HPDE6-E6E7 (cell line): ENCODE measurements around the gene YTHDF1.
"Not testable (repeated sequence)": the region's sequence is repeated elsewhere in the genome, so short reads cannot be mapped to it uniquely, and the experiment has no call there.

Experiments used
- DNase-seq: peaks from one replicate; pipeline ENCODE4 v3.0.0; 2011; ENCODE audit warnings: missing footprints; ENCODE audit errors: extremely low spot score

YTHDF1 gene

GRCh38 chr20:63173552-63174191 is 42.3 kb downstream of the YTHDF1 start:
- no peak for DNase-seq

DNA sequence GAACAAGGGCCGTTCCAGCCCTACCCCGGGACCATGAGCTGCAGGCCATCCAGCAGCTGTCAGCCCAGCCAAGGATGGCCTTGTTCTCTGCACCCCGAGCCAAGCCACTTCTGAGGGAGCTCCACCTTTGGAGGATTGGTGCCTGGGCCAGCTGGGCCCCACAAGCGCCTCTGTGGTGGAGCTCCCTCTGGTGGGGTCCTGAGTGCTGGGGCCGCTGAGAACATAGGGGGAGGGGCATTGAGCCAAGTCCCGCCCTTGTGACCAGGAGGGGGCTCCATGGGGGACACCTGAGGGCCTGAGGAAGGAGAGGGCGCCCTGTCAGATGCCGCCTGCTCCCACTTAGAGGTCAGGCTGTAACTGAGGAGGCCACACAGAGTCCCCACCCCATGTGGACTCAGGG is 43.2 kb downstream of the YTHDF1 start:
- no peak for DNase-seq

DNA sequence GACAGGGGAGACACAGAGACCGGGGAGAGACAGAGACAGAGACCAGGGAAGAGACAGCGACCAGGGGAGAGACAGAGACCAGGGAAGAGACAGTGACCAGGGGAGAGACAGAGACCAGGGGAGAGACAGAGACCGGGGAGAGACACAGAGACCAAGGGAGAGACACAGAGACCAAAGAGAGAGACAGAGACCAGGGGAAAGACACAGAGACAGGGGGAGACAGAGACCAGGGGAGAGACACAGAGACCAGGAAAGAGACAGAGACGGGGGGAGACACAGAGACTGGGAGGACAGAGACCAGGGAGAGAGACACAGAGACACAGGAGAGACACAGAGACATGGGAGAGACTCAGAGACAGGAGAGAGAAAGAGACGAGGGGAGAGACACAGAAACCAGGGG is 43.9 kb downstream of the YTHDF1 start:
- no peak for DNase-seq

- DNase-seq = no peak
Measured at GRCh38 chr20:63169681-63170080, 46.2 kb downstream of the YTHDF1 start.

GRCh38 chr20:63168861-63169260 is 47.1 kb downstream of the YTHDF1 start:
- no peak for DNase-seq

GRCh38 chr20:63167918-63168520 is 47.9 kb downstream of the YTHDF1 start:
- DNase-seq = no peak

DNA sequence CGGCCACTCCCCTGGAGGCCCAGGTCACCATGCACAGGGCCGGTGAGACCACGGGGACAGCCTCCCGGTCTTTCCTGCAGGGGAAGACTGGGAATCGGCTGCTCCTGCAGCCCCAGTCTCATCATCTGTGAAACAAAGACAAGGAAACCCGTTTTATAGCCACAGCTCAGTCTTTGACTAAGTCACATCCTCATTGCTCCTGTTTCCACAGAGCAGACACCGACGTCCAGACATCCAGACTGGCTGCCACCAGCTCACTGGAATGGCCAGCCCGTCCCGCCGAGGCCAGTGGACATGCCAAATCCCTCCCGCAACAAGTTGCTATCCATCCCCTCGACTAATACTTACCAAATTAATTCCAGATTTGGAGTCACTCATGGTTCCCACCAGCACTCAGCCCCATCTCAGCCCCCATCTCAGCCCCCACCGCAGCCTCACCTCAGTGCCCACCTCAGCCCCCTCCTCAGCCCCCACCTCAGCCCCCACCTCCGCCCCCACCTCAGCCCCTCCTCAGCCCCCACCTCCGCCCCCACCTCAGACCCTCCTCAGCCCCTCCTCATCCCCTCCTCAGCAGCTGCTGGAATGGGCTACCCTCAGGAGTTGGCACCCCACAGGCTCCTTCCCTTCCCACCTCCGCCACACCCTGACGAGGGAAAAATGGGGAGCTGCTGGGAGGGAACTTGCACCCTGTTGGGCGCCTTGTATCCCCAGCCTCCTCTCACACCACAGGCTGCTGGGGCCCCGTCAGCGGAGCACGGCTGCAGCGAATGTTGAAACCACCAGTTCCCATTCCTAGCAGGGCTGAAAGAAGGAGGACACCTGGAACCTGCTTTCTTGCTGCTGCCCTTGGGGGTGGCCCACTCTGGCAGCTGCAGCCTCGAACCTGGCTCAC is 48.7 kb downstream of the YTHDF1 start:
- peak; percentile 57 for DNase-seq

GRCh38 chr20:63166193-63167020 is 49.5 kb downstream of the YTHDF1 start:
- no peak for DNase-seq

- DNase-seq = no peak
Measured at GRCh38 chr20:63165356-63166192, 50.4 kb downstream of the YTHDF1 start.

GRCh38 chr20:63164484-63165355 is 51.2 kb downstream of the YTHDF1 start:
- no peak for DNase-seq

DNA sequence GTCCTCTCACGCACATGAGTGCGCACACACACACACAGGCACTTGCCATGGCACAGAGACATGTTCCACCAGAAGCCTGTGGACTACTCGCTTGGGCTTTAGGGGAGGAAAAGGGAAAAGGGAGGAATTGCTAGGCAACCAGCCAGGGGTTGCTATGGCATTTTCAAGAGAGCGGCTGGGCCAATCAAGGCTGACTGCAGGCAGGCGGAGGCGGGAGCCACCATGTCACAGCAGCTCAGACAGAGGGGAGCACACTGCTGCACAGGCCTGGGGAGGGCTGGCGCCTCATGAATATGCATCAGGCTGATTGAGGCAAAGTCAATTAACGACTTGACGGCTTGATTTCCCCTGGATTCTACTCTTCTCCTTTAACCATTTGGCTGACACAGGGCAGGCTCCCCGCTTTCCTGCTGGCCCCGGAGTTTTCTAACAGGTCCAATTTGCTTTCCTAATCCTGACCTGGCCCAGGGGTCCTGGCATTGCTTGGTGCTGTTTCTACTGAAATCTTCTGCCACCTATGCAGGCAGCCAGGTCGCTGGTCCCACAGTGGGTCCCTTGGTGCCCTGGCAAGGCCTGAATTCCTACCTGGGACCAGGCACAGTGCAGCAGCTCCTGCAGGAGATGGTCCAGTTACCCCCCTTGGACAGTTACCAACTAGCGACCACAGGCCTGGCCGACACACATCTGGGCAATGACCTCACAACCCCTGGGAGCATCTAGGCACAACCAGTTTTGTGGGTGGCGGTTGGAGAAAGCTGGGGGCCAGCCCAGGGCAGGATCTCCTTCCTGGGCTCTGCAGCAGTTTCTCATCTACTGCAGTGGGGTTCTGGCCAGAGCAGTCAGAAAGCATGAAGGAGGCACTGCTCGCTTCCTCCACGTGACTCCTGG is 52.1 kb downstream of the YTHDF1 start:
- no peak for DNase-seq

DNA sequence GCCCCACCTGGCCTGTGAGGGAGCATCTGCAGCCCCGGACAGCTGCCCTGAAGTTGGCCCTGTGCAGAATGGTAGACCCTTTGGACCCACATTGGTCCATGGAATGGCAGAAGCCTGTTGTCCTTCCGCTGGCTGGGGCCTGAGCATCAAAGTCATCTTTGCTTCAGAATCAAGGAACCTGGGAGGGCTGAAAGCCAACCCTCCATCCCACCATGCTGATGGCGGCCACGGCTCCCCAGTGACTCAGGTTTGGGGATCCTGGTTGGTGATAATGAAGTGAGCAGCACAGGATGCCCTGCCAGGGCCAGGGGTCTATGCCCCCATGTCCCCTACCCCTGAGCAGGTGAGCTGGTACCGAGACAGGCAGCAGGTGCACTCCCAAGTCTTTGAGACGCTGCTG is 52.8 kb downstream of the YTHDF1 start:
- DNase-seq = no peak

GRCh38 chr20:63162206-63162795 is 53.6 kb downstream of the YTHDF1 start:
- no peak for DNase-seq

GRCh38 chr20:63161176-63161651 is 54.7 kb downstream of the YTHDF1 start:
- no peak for DNase-seq

DNA sequence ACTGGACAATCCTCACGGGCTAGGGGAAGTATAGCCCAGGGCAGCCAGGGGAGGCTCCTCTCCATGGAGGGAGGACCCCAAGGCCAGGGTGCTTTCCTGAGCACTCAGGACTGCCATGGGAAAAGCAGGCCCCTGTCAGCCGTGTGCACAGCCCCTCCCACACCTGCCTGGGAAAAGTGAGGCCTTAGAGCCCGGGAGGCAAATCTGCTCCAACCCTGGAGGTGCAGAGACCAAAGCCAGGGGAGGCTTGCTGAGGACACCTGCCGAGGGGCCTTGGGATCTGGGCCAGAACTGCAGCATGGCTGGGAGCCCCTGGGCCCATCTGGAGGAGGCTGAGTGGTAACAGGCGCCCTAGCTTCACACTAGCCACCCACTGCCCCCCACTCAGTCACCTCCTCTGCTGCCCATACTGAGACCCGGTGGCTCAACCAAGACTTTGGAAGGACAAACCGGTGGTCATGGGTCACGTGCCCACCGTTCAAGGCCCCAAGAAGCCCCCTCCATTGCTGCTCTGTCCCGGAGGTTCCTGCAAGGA is 55.2 kb downstream of the YTHDF1 start:
- no peak for DNase-seq

DNA sequence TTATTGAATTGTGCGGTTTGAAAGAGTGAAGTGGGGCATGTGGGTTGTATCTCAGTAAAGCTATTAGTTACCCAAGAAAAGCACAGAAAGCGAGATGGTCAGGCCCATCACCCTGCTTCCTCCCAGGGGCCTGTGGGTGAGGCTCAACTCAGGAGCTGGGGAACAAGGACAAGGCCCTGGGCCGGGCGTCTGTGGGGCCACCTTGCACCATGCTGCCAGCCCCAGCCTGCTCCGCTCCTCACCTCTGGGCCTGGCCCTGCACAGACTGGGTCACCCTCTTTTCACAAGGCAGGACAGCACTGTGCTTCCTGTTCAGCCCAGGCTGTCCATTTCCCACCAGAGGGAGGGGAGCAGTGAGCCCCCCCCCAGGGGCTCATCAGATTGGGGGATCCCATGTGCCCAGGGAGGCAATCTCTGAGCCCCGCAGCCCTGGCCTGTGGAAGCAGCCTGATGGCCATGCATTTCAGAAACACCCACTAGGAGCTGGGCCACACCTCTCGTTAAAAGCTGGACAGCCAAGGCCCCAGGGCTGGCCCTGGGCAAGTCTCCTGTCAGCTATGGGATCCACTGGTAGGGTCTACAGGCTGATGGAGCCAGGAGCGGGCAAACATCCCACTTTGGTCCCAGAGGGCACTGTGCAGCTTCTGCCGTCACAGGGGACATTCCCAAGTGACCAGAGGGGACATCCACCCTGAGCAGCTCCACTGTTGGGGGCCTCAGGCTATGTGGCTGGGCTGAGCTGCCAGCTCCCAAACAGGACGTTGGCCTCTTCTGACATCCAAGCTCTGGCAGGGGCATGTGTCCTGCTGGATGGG is 55.9 kb downstream of the YTHDF1 start:
- DNase-seq = no peak

- not testable (repeated sequence) for DNase-seq
Measured at GRCh38 chr20:63159251-63159650, 56.7 kb downstream of the YTHDF1 start.
